Measurements from ENCODE around the gene CORO1A.
"Not testable (repeated sequence)": the region's sequence is repeated elsewhere in the genome, so short reads cannot be mapped to it uniquely, and the experiment has no call there.

The CORO1A gene

GRCh38 chr16:30185683-30186421 lies 2.5 kb downstream of the CORO1A start:
- Histone ChIP-seq H3K27me3 (replicated peaks; ENCODE audit: control insufficient read depth, insufficient read depth, low read length) (no peaks in the 10 kb centered on the region), H3K36me3 (ENCODE audit: control insufficient read depth, insufficient read depth, low read length) (peaks cover 36% of the 10 kb centered on the region), H3K4me3 (replicated peaks; ENCODE audit: low read depth, low read length) (peak overlapping the region; percentile 100)
- TF ChIP-seq CTCF (IDR thresholded peaks at IDR 0.05; ENCODE audit: insufficient read depth, low read length, poor library complexity, severe bottlenecking) = no peak
- peak; percentile 93 for DNase-seq (ENCODE audit: extremely low read depth, insufficient read length)

DNA sequence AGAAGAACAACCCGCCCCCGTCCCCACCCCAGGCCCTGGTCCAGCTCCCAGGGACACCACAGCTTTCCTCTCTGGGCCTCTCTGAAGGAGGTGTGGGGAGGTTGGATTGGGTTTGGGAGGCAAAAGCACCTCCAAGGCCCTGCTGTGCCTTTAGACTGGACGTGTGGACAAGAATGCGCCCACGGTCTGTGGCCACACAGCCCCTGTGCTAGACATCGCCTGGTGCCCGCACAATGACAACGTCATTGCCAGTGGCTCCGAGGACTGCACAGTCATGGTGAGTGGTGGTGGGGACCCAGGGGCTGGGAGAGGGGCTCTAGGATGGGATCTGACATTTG lies 3.0 kb downstream of the CORO1A start:
- Histone ChIP-seq H3K4me3 (replicated peaks; ENCODE audit: low read depth, low read length) (peak overlapping the region; percentile 100), H3K36me3 (ENCODE audit: control insufficient read depth, insufficient read depth, low read length) (peaks cover 36% of the 10 kb centered on the region), H3K27me3 (replicated peaks; ENCODE audit: control insufficient read depth, insufficient read depth, low read length) (no peaks in the 10 kb centered on the region)
- DNase-seq (ENCODE audit: extremely low read depth, insufficient read length) = no peak
- no peak for TF ChIP-seq CTCF (IDR thresholded peaks at IDR 0.05; ENCODE audit: insufficient read depth, low read length, poor library complexity, severe bottlenecking)

GRCh38 chr16:30186782-30187555 lies 3.6 kb downstream of the CORO1A start:
- peak; percentile 86 for TF ChIP-seq CTCF (IDR thresholded peaks at IDR 0.05; ENCODE audit: insufficient read depth, low read length, poor library complexity, severe bottlenecking)

GRCh38 chr16:30187556-30187865 lies 4.1 kb downstream of the CORO1A start:
- TF ChIP-seq CTCF (IDR thresholded peaks at IDR 0.05; ENCODE audit: insufficient read depth, low read length, poor library complexity, severe bottlenecking) = no peak
- Histone ChIP-seq H3K36me3 (ENCODE audit: control insufficient read depth, insufficient read depth, low read length) (peaks cover 36% of the 10 kb centered on the region), H3K4me3 (replicated peaks; ENCODE audit: low read depth, low read length) (peak overlapping the region; percentile 100), H3K27me3 (replicated peaks; ENCODE audit: control insufficient read depth, insufficient read depth, low read length) (no peaks in the 10 kb centered on the region)
- no peak for DNase-seq (ENCODE audit: extremely low read depth, insufficient read length)

More at GRCh38 chr16:30186782-30187555, 3.6 kb downstream of the CORO1A start:
- Histone ChIP-seq H3K4me3 (replicated peaks; ENCODE audit: low read depth, low read length) (peak overlapping the region; percentile 100), H3K27me3 (replicated peaks; ENCODE audit: control insufficient read depth, insufficient read depth, low read length) (no peaks in the 10 kb centered on the region), H3K36me3 (ENCODE audit: control insufficient read depth, insufficient read depth, low read length) (peaks cover 36% of the 10 kb centered on the region)
- peak; percentile 79 for DNase-seq (ENCODE audit: extremely low read depth, insufficient read length)

DNA sequence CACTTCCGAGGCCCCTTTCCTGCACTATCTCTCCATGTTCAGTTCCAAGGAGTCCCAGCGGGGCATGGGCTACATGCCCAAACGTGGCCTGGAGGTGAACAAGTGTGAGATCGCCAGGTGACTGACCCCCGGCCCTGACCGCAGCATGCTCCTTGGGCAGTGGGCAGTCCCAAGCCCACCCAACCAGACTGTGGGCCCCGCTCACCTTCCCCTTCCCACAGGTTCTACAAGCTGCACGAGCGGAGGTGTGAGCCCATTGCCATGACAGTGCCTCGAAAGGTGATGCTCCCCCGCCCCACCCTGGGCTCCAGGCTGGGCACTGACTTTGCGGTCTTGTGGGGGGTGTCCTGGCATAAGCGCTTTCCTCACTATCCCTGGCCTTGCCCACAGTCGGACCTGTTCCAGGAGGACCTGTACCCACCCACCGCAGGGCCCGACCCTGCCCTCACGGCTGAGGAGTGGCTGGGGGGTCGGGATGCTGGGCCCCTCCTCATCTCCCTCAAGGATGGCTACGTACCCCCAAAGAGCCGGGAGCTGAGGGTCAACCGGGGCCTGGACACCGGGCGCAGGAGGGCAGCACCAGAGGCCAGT lies 4.7 kb downstream of the CORO1A start:
- no peak overlapping the region; the same call in 1 of the 2 replicates for H3K4me3 ChIP-seq (replicated peaks; ENCODE audit: low read depth, low read length)
- no peak for TF ChIP-seq CTCF (IDR thresholded peaks at IDR 0.05; ENCODE audit: insufficient read depth, low read length, poor library complexity, severe bottlenecking)
- DNase-seq (ENCODE audit: extremely low read depth, insufficient read length) = no peak
- H3K27me3 ChIP-seq (replicated peaks; ENCODE audit: control insufficient read depth, insufficient read depth, low read length) = no peaks in the 10 kb centered on the region
- peaks cover 36% of the 10 kb centered on the region for H3K36me3 ChIP-seq (ENCODE audit: control insufficient read depth, insufficient read depth, low read length)

GRCh38 chr16:30191158-30191557 lies 7.8 kb downstream of the CORO1A start:
- not testable (repeated sequence) for DNase-seq (ENCODE audit: extremely low read depth, insufficient read length); H3K4me3 ChIP-seq (replicated peaks; ENCODE audit: low read depth, low read length); H3K27me3 ChIP-seq (replicated peaks; ENCODE audit: control insufficient read depth, insufficient read depth, low read length)
- peaks cover 21% of the 10 kb centered on the region for H3K36me3 ChIP-seq (ENCODE audit: control insufficient read depth, insufficient read depth, low read length)

- H3K27me3 ChIP-seq (replicated peaks; ENCODE audit: control insufficient read depth, insufficient read depth, low read length); H3K36me3 ChIP-seq (ENCODE audit: control insufficient read depth, insufficient read depth, low read length); H3K4me3 ChIP-seq (replicated peaks; ENCODE audit: low read depth, low read length); DNase-seq (ENCODE audit: extremely low read depth, insufficient read length): not testable (repeated sequence)
These were observed 9.7 kb downstream of the CORO1A start for GRCh38 chr16:30193098-30193497.

GRCh38 chr16:30193615-30194014 lies 10.2 kb downstream of the CORO1A start, which contains the start of the genes BOLA2B and SLX1A:
BOLA2B (minus strand) TSS chr16:30193666; CDS start chr16:30193595, 71 bp downstream.
SLX1A (plus strand) TSS chr16:30193875; CDS start chr16:30194085, 210 bp downstream.
- not testable (repeated sequence) for H3K36me3 ChIP-seq (ENCODE audit: control insufficient read depth, insufficient read depth, low read length); DNase-seq (ENCODE audit: extremely low read depth, insufficient read length); H3K27me3 ChIP-seq (replicated peaks; ENCODE audit: control insufficient read depth, insufficient read depth, low read length)
- H3K4me3 ChIP-seq (replicated peaks; ENCODE audit: low read depth, low read length) = peak within 1 kb of the TSS; percentile 63

All from GM06990 (cell line).